Ovary (tissue), 3 donors: ENCODE results near the gene AKR1C4.

ENCODE experiments used
- CTCF ChIP-seq, 3 donors: fragments of 450-650 bp in 2 of 3; fragments of 200-600 bp in 1 of 3; IDR thresholded peaks; one replicate each; pipeline versions ENCODE4 v1.5.1 to v1.8.0; 2016 to 2022; ENCODE audit warnings: antibody characterized with exemption in 3 of 3, mild to moderate bottlenecking in 1 of 3
- EP300 ChIP-seq: sonication (generic); formaldehyde crosslinking; IDR thresholded peaks from one replicate; pipeline ENCODE4 v1.6.1; 2017; ENCODE audit warnings: antibody characterized with exemption
- POLR2A ChIP-seq: fragments of 450-650 bp; IDR thresholded peaks from one replicate; pipeline ENCODE4 v1.6.1; 2017; ENCODE audit warnings: antibody characterized with exemption, mild to moderate bottlenecking, moderate library complexity
- donor health status: DM: no; HTN: no; CAD: no.

DNA sequence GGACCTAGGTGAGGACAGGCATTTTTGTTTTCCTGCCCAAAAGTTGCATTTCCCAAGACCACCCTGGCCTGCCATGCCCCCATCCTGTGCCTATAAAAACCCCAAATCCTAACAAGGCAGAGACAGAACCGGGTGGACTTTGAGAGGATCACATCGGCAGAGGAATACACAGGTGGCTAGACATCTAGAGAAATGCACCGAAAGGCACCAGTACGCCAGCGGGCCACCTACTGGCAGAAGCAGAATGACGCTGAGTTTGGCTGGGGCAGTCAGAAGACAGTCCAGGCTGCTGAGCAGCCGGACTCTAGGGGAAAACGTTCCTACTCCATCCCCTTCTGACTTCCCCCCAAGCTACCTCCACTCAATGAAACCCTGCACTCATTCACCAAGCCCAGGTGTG lies 2.8 kb downstream of the AKR1C4 start:
- TF ChIP-seq CTCF (IDR thresholded peaks at IDR 0.05) = no peak
- no peak for TF ChIP-seq POLR2A
- TF ChIP-seq EP300 = no peak
